DMS53 treated with DMSO at 0.1 percent for 48 hours (cell line): ENCODE measurements around the gene KCNJ12.

Source experiments
- DNase-seq: peaks from one replicate; lab custom pipeline; 2025; ENCODE audit not compliant: unreplicated experiment; lab: John Stamatoyannopoulos, UW

The KCNJ12 gene

DNA sequence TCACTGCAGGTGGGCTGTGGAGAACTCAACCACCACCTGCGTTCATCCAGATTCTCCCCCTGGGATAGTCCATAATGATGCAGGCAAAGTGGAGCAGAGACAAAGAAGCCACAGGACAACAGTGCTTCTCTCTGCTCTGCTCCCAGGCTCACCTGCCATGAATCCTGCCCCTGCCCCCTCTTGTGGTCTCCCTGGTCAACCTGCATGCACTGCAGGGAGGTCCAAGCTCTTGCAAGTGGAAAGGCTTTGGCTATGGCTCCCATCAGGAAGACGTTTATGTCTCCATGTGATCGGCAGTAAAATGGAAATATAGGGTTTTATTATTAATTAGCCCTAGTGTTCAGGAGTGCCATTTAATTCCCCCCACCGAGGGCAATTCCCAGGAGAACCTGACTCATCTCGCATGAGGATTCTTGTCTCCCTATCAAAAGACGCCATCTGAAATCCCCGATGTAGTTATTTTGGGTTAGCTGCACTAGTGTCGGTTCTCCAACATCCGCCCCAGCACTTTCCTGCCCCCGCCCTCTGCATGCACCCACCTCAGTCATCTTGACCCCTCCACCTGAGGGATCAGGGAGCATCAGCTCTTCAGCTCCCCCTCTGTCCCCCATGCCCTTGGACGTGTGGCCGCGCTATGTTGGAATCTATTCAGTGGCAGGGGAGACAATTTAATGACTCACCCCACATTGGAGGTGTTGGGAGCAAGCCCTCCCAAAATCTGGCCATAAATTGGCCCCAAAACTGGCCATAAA lies 91.8 kb downstream of the KCNJ12 start:
- DNase-seq, result no peak
